ENCODE measurements around the gene P4HA2. TPM values are rescaled to one million over a fixed set of nuclear protein-coding genes. Genes with fewer than 3 reads are reported as not detected.
"Not testable (repeated sequence)": the region's sequence is repeated elsewhere in the genome, so short reads cannot be mapped to it uniquely, and the experiment has no call there.

P4HA2 gene
- total and polyA plus RNA-seq, 2 donors (not counting 1 experiment from before 2014, with no cell fraction given): 184 to 553 TPM

DNA sequence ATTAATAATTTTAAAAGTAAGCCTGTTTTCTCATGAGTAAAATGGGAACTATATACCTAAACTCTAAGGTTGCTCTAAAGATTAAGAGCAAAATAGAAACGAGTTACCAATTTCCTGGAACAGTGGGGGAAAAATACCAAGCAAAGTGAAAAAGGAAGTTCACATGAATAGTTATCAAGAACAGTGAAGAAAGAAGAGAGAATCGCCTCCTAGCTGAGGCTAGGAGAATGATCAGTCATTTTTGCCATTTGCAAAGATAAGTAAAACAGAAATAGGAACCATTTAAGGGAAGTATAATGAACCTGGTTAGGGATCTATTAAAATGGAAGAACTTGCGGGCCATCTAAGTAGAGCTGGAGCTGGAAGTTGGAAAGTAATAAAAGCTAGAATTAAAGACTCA is 50.7 kb downstream of the P4HA2 start:
- H4K20me1 ChIP-seq (ENCODE audit: control insufficient read depth, extremely low read depth, insufficient read depth, low read length): no peaks in the 10 kb centered on the region
- H3K79me2 ChIP-seq (ENCODE audit: control insufficient read depth, insufficient read depth, low read length): no peaks in the 10 kb centered on the region
- no peaks in the 10 kb centered on the region for H3K9me3 ChIP-seq (ENCODE audit: control insufficient read depth, insufficient read depth, low read depth, low read length)
- H3K27me3 ChIP-seq (ENCODE audit: control insufficient read depth, insufficient read depth, low read length): no peaks in the 10 kb centered on the region
- DNase-seq (ENCODE audit: low read depth in 2 of 2): peak; percentile 10 to 24
- no peak overlapping the region for H3K9ac ChIP-seq (ENCODE audit: insufficient read depth, low read length)
- no peak overlapping the region for H3K4me3 ChIP-seq (replicated peaks in 1 of 4; ENCODE audit: control extremely low read depth in 1 of 4, insufficient read depth in 1 of 4, low read depth in 3 of 4, low read length in 4 of 4)
- H3K4me2 ChIP-seq (ENCODE audit: extremely low read depth, insufficient read depth, low read length): no peak overlapping the region
- no peak overlapping the region for H3K27ac ChIP-seq (ENCODE audit: insufficient read depth, low read length)
- TF ChIP-seq EZH2 (IDR thresholded peaks at IDR 0.05; ENCODE audit: low read length, missing control alignments) (no peak), CTCF (conservative IDR thresholded peaks at IDR 0.05 in 1 of 2, IDR thresholded peaks at IDR 0.05 in 1 of 2; ENCODE audit: low read depth in 1 of 2, low read length in 2 of 2) (peak; percentile 30 to 31)
- no peak overlapping the region for H2AFZ ChIP-seq (ENCODE audit: low read length)
- H3K4me1 ChIP-seq (ENCODE audit: control insufficient read depth, extremely low read depth, insufficient read depth, low read length): no peaks in the 10 kb centered on the region
- no peaks in the 10 kb centered on the region for H3K36me3 ChIP-seq (ENCODE audit: control insufficient read depth, insufficient read depth, low read length)

DNA sequence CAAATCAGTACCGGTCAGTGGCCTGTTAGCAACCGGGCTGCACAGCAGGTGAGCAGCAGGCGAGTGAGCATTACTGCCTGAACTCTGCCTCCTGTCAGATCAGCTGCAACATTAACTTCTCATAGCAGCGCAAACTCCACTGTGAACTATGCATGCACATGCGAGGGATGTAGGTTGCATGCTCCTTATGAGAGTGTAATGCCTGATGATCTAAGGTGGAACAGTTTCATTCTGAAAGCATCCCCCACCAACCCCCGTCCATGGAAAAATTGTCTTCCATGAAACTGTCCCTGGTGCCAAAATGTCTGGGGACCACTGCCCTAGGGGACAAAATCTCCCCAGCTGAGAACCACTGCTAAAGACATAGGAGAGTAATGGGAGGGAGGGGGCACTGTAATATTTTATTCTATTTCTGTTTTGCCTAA is 51.1 kb downstream of the P4HA2 start:
- no peaks in the 10 kb centered on the region for H3K79me2 ChIP-seq (ENCODE audit: control insufficient read depth, insufficient read depth, low read length)
- no peaks in the 10 kb centered on the region for H3K36me3 ChIP-seq (ENCODE audit: control insufficient read depth, insufficient read depth, low read length)
- TF ChIP-seq EZH2 (IDR thresholded peaks at IDR 0.05; ENCODE audit: low read length, missing control alignments): no peak
- no peak for TF ChIP-seq CTCF (conservative IDR thresholded peaks at IDR 0.05 in 1 of 2, IDR thresholded peaks at IDR 0.05 in 1 of 2; ENCODE audit: low read depth in 1 of 2, low read length in 2 of 2)
- no peaks in the 10 kb centered on the region for H4K20me1 ChIP-seq (ENCODE audit: control insufficient read depth, extremely low read depth, insufficient read depth, low read length)
- no peak overlapping the region for H3K4me2 ChIP-seq (ENCODE audit: extremely low read depth, insufficient read depth, low read length)
- no peak overlapping the region for H3K4me3 ChIP-seq (replicated peaks in 1 of 4; ENCODE audit: control extremely low read depth in 1 of 4, insufficient read depth in 1 of 4, low read depth in 3 of 4, low read length in 4 of 4)
- H3K27ac ChIP-seq (ENCODE audit: insufficient read depth, low read length): no peak overlapping the region
- no peak overlapping the region for H3K9ac ChIP-seq (ENCODE audit: insufficient read depth, low read length)
- H3K4me1 ChIP-seq (ENCODE audit: control insufficient read depth, extremely low read depth, insufficient read depth, low read length): no peaks in the 10 kb centered on the region
- H3K9me3 ChIP-seq (ENCODE audit: control insufficient read depth, insufficient read depth, low read depth, low read length): no peaks in the 10 kb centered on the region
- no peaks in the 10 kb centered on the region for H3K27me3 ChIP-seq (ENCODE audit: control insufficient read depth, insufficient read depth, low read length)
- no peak overlapping the region for H2AFZ ChIP-seq (ENCODE audit: low read length)
- DNase-seq (ENCODE audit: low read depth in 2 of 2): no peak

GRCh38 chr5:132162945-132163344 is 64.7 kb downstream of the P4HA2 start:
- Histone ChIP-seq H3K27me3 (ENCODE audit: control insufficient read depth, insufficient read depth, low read length) (no peaks in the 10 kb centered on the region), H3K4me3 (replicated peaks in 1 of 4; ENCODE audit: control extremely low read depth in 1 of 4, insufficient read depth in 1 of 4, low read depth in 3 of 4, low read length in 4 of 4) (no peak overlapping the region), H3K9ac (ENCODE audit: insufficient read depth, low read length) (no peak overlapping the region), H3K27ac (ENCODE audit: insufficient read depth, low read length) (no peak overlapping the region), H3K36me3 (ENCODE audit: control insufficient read depth, insufficient read depth, low read length) (no peaks in the 10 kb centered on the region), H3K79me2 (ENCODE audit: control insufficient read depth, insufficient read depth, low read length) (no peaks in the 10 kb centered on the region), H2AFZ (ENCODE audit: low read length) (no peak overlapping the region), H3K9me3 (ENCODE audit: control insufficient read depth, insufficient read depth, low read depth, low read length) (no peaks in the 10 kb centered on the region), H3K4me2 (ENCODE audit: extremely low read depth, insufficient read depth, low read length) (no peak overlapping the region), H4K20me1 (ENCODE audit: control insufficient read depth, extremely low read depth, insufficient read depth, low read length) (no peaks in the 10 kb centered on the region), H3K4me1 (ENCODE audit: control insufficient read depth, extremely low read depth, insufficient read depth, low read length) (no peaks in the 10 kb centered on the region)
- TF ChIP-seq EZH2 (IDR thresholded peaks at IDR 0.05; ENCODE audit: low read length, missing control alignments) (no peak), CTCF (conservative IDR thresholded peaks at IDR 0.05 in 1 of 2, IDR thresholded peaks at IDR 0.05 in 1 of 2; ENCODE audit: low read depth in 1 of 2, low read length in 2 of 2) (no peak)
- no peak for DNase-seq (ENCODE audit: low read depth in 2 of 2)

DNA sequence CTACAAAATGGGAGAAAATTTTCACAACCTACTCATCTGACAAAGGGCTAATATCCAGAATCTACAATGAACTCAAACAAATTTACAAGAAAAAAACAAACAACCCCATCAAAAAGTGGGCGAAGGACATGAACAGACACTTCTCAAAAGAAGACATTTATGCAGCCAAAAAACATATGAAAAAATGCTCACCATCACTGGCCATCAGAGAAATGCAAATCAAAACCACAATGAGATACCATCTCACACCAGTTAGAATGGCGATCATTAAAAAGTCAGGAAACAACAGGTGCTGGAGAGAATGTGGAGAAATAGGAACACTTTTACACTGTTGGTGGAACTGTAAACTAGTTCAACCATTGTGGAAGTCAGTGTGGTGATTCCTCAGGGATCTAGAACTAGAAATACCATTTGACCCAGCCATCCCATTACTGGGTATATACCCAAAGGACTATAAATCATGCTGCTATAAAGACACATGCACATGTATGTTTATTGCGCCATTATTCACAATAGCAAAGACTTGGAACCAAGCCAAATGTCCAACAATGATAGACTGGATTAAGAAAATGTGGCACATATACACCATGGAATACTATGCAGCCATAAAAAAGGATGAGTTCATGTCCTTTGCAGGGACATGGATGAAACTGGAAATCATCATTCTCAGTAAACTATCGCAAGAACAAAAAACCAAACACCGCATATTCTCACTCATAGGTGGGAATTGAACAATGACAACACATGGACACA is 65.9 kb downstream of the P4HA2 start:
- H3K79me2 ChIP-seq (ENCODE audit: control insufficient read depth, insufficient read depth, low read length); DNase-seq (ENCODE audit: low read depth in 2 of 2); H3K9me3 ChIP-seq (ENCODE audit: control insufficient read depth, insufficient read depth, low read depth, low read length): not testable (repeated sequence)

More for the DNA sequence above, 65.9 kb downstream of the P4HA2 start:
- H3K36me3 ChIP-seq (ENCODE audit: control insufficient read depth, insufficient read depth, low read length); H4K20me1 ChIP-seq (ENCODE audit: control insufficient read depth, extremely low read depth, insufficient read depth, low read length); H3K4me3 ChIP-seq (replicated peaks in 1 of 4; ENCODE audit: control extremely low read depth in 1 of 4, insufficient read depth in 1 of 4, low read depth in 3 of 4, low read length in 4 of 4); H3K9ac ChIP-seq (ENCODE audit: insufficient read depth, low read length); H3K4me2 ChIP-seq (ENCODE audit: extremely low read depth, insufficient read depth, low read length); H3K4me1 ChIP-seq (ENCODE audit: control insufficient read depth, extremely low read depth, insufficient read depth, low read length); H2AFZ ChIP-seq (ENCODE audit: low read length); H3K27me3 ChIP-seq (ENCODE audit: control insufficient read depth, insufficient read depth, low read length); H3K27ac ChIP-seq (ENCODE audit: insufficient read depth, low read length): not testable (repeated sequence)

All from fibroblast of lung (primary cell).